Dermis blood vessel endothelial cell (primary cell): ENCODE data around the gene OLFML2A. TPM values are rescaled to one million over a fixed set of nuclear protein-coding genes. Genes with fewer than 3 reads are reported as not detected.
"Not testable (repeated sequence)": the region's sequence is repeated elsewhere in the genome, so short reads cannot be mapped to it uniquely, and the experiment has no call there.

Source experiments
- DNase-seq: peaks from one replicate; pipeline ENCODE4 v3.0.0; 2010
- total RNA-seq: library from RNA; depleted of rRNA; stranded (reverse); fragments of >200 nt; gene quantifications from 2 replicates; pipeline ENCODE4 v1.2.3, GENCODE V29; 2014

The OLFML2A gene
- 2.2 and 2.9 TPM in 2 replicates for total RNA-seq

DNA sequence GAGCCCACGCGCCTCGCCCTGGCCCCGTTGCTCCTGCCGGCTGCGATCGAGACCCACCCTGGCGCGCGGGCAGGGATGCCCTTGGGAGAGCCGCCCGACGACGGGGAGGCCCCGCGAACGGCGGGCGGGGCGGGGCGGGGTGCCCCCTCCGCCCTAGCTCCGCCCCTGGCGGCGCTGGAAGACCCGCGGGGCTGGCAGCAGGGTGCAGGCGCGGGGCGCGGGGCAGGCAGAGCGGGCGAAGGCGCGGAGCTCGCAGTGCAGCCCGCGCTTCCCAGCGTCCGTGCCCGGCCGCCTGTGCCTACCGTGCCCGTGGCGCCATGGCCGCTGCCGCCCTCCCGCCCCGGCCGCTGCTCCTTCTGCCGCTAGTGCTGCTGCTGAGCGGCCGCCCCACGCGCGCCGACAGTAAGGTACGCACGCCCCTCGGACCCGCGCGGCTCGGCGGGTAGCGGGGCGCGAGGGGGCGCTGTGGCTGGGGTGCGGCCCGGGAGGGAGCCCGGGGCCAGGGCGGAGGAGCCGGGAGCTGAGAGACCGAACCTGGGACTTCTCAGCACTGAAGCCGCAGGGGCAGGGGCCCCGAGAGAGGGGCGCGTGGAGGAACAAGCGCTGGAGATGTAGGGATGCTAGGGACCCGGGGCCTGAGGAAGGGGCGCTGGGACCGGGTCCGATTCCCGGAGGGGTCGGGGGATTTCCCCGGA is at the start of gene OLFML2A:
Gene OLFML2A (plus strand): TSS at position 180 of the 695 bp plus-strand sequence. CDS start 138 bp downstream, at position 318.
- peak; percentile 37 for DNase-seq

DNA sequence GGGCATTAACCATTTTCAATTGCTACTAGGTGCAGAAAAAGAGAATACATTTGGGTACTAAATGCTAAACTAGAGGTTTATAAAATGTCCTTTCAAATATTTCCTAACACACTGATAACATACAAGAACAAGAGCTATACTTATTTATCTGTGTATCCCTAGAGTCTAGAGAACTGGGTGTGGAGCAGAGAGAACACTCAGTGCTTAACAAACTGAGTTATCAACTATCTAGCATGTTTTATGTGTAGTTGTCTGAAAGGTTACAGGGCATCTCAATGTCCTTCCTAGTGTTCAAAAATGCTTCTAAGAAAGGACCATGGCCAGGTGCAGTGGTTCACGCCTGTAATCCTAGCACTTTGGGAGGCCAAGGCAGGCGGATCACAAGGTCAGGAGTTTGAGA is 46.2 kb upstream of the OLFML2A start:
- DNase-seq, result no peak

DNA sequence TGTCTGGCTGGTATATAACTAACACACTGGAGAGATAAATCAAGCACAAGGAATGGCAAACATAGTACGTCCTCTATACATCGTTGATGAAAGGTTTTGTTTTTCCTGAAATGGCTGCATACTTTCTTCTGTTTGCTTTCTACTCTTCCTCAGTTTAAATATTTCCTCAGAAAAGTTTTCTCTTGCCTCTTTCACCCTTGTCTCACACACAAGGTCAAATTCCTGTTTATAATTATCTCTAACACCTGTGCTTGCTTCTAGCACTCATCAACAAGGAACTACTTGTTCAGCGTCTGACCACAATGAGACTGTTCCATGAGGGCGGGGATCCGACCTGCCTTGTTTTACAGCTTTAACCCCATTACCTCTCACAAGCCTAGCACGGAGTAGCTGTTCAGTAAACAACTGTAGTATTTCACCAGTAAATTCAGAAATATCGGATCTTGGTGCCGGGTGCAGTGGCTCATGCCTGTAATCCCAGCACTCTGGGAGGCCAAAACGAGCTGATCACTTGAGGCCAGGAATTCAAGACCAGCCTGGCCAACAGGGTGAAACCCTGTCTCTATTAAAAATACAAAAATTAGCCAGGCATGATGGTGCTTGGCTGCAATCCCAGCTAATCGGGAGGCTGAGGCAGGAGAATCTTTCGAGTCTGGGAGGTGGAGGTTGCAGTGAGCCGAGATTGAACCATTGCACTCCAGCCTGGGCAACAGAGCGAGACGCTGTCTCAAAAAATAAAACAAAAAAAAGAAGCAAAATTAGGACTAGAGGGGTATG is 42.8 kb upstream of the OLFML2A start:
- DNase-seq, result no peak

DNA sequence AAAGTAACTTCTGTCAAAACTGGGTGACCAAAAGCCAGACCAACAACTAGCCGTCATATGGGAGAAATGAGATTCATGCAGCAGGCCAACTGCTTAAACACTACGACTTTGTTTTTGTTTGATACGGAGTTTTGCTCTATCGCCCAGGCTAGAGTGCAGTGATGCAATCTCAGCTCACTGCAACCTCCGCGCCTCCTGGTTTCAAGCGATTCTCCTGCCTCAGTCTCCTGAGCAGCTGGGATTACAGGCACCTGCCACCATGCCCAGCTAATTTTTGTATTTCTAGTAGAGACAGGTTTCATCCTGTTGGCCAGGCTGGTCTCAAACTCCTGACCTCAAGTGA is 42.2 kb upstream of the OLFML2A start:
- not testable (repeated sequence) for DNase-seq

DNA sequence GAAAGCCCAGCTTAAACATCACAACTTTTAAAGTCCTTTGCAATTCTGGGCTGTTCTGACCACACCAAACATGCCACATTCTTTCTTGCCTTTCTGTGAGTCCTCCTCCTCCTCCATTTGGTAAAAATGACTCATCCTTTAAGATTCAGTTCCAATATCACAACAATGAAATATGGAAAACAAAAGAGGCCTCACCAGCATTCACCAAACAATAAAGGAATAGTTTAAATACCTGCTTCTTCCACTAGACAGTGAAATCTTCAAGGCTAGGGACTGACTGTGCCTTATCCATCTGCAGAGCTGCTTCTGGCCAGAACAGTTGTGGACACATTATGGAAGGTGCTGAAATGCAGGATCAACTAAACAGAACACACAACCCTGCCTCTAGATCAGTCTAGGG is 41.8 kb upstream of the OLFML2A start:
- peak; percentile 50 for DNase-seq

DNA sequence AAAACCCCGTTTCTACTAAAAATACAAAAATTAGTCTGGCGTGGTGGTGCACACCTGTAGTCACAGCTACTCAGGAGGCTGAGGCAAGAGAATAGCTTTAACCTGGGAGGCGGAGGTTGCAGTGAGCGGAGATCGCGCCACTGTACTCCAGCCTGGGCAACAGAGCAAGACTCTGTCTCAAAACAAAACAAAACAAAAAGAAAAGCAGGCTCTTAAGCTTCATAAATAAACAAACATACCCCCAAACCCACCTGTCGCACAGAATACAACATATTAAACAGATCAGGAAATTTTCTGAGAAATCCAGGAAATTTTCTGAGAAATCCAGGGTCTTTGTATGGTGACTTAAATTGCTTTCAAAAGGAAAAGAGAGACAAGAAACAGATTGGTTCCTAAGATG is 38.9 kb upstream of the OLFML2A start:
- DNase-seq, result not testable (repeated sequence)

DNA sequence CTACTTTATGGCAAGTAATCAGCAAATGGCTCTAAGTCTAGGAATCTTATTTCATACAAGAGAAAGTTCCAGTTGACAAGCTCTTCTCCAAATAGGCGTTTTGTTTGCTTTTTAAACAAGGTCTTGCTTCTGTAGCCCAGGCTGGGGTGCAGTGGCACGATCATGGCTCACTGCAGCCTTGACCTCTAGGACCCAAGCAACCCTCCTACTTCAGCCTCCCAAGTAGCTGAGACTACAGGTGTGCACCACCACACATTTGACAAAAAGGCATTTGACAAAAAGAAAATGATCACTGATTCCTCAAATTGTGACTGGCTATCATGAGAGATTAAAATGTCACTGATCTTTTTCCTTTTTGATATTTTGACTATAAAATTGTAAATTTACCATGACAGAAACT is 37.6 kb upstream of the OLFML2A start:
- DNase-seq, result no peak

DNA sequence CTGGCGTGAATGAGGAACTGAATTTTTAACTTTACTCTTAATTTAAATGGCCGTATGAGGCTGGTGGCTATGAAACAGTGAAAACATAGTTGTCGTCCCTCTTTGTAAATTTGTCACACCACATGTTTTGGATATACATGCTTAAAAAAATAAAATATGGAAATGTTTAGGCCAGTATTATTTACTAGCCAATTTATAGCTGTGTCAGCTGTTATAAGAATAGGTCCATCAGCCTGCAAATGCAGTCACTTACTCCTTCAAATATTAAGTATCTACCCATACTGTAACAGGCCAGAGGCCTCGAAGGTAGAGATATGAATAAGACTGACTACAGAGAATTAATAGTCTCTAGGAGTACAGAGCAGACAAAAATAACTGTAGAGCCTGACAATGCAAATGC is 35.8 kb upstream of the OLFML2A start:
- no peak for DNase-seq

DNA sequence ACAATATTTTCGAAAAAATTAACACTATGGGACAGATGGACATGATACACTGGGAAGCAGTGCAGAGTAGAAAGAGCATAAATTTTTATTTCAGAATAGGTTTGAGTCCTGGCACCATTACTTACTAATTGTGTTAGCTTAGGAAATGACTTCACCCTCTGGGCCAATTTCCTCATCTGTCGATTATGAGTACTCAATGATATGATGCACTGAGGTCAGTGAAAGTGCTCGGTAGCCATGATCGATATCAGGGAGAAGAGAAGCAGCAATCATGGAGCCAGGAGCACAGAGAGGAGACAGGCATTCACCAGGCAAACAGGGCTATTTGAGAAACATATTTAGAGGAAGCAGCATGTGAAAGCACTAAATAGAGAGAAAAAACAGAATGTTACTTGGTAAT is 35.3 kb upstream of the OLFML2A start:
- DNase-seq, result peak; percentile 38

DNA sequence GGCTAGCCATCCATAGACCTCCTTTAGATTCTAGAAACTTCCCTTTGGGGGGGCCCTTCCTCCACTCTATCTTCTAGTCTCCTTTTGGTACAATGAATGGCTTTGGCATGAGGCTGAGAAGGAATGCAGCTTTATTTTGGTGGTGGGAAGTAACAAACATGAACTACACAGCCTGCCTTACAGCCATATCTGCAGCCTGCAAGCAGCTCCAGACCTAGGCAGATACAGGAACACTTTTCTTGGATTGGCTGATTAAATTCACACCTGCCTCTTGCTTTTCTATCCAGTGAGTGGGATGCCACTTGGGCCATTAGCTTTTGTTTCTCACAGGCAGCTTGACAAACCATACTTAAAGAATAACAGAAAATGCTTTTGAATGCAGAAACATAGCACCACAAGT is 34.0 kb upstream of the OLFML2A start:
- DNase-seq, result no peak

DNA sequence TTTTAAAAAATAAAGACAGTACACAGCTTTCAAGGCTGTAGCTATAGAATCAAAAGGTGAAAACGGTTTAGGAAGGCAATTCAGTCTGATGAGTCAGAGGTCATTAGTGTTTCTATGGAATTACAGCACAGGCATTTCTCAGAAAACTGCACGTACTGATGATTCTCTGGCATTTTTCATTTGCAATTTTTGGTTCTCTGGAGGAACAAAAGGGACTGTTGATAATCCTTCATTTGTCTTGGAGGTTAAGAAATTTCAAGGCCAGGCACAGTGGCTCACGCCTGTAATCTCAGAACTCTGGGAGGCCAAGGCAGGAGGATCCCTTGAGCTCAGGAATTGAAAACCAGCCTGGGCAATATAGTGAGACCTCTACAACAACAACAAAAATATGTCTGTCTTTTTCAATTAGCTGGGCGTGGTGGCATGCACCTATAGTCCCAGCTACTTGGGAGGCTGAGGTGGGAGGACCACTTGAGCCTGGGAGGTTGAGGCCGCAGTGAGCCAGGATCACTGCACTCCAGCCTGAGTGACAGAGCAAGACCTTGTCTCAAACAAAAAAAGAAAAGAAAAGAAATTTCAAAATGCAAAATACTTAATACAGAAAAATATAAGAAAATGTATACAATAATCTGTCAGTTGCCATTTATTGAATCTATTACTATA is 33.1 kb upstream of the OLFML2A start:
- DNase-seq, result no peak

DNA sequence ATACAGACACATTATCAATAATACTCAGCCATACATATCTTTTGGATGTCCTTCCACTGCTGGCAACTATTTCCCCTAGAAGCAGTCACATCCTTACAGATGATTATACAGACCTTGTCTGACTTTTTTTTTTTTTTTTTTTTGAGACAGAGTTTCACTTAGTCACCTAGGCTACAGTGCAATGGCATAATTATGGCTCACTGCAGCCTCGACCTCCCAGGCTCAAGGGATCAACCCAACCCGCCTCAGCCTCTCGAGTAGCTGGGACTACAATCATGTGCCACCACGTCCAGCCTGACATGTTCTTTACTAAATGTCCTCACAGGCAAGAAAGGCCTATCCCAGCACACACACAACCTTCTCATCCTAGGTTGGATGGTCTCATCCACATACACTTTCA is 29.9 kb upstream of the OLFML2A start:
- no peak for DNase-seq

DNA sequence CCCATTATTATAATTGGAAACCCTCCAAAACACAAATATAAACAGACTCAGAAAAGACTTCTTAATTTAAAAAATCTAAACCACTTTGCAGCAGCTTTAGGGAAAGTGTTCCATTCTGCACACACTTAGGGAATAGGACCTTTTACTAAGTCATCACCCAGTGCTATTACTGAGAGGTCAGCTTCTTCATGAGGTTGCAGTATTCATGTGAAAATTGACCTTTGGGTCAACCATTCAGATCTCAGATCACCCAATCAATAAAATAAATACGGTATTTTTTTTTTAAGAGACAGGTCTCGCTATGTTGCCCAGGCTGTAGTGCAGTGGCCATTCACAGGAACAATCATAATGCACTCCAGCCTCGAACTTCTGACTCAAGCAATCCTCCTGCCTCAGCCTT is 27.6 kb upstream of the OLFML2A start:
- DNase-seq, result no peak

DNA sequence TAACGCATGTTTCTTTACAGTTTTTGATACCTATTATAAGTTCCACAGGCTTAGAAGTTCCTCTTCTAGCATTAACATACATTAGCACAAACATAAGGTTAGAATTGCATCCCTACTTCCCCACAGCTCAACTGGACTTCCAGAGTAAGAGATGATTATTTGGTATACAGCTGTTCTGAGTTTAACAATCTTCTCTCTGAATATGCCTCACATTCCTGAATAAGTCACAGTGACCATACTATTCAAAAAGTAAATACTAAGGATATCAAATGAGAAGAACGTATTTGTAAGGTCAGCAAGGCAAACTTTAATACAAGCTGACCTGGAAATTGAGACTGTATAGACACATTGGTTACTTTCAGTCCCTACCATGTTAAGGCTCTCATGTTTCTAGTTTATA is 27.2 kb upstream of the OLFML2A start:
- no peak for DNase-seq

DNA sequence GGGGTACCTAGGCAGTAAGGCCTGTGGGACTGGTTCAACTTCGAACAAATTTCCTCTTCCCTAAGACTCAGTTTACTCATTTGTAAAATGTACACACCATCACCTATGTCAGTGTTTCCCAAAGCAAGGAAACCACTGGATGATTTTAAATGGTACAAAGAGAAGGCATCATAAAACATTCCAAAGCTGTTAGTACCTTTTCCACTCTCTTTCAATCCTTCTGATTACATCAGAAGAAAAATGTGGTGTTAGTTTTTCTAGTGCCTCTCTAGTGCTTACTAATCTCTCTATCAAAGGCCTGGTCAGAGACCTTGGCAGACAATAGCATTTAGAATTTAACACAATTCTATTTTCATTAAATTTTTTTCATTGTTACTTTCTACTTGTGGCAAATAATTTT is 24.0 kb upstream of the OLFML2A start:
- DNase-seq, result no peak

DNA sequence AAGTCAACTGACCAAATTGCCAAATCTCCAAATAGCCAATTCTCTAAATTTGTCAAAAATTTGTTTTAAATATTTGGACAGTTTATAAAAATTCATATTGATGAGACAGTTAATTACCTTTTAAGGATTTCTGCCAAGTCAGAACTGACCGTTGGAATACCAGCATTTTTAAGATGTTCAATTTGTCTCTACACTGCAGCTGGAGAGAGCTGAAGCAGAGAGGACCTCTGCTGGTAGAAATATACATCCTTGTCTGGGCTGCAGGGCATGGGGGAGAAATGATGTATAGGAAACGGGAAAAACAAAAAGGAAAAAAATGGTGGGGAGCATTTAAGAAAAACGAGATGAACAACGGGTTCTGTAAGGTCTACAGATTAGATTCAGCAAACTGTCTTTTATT is 22.6 kb upstream of the OLFML2A start:
- peak; percentile 36 for DNase-seq

DNA sequence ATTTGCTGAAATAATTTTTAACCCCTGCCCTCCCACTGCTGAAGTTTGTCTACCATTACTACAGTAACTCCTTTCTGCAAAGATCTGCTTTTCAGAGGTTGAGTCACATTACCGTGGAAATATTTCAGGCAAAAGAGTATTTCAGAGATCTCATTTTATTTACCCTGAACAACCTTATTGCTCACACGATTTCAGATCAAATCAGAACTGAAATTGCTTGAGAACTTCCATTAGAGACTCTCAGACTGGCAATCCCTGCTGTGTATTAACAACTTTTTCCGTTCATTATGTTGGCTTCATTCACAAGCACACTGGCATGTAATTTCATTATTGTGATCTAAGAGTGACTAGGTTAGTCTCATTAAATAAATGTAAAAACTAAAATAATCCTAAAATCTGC is 21.9 kb upstream of the OLFML2A start:
- no peak for DNase-seq

DNA sequence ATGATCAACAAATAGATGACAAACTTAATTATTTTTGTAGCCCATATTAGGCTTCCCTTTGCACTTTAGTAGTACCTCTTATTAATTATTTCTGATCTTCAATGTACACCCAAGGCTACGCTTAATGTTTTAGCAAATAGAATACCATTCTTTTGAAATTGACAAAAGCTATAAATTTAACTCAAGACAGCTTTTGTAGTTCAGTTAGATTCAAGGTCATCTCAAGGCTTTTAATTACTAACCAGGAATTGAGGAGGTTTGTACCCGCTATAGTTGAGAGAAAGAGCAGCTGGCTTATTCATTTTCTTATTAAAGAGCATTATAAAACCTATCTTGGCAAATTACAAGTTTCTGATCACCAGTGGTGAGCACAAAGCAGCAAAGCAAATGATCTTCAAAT is 20.9 kb upstream of the OLFML2A start:
- DNase-seq, result no peak

DNA sequence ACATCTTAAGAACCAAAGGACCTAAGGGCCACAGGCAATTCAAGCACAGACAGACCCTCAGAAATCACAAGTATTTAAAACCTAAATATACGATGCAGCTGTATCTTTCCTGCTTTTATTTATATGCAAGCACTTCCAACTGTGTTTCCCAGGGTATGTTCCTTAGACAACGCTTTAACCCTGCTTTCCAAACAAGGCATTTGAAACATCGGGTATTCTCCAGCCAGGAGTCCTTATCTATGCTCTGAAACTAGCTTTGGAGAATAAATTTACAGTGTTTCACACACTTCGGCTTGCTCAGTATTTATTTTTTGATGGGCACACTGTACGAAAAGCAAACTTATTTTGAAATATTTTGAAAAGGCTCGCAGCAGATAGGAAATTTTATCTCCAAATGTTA is 19.3 kb upstream of the OLFML2A start:
- DNase-seq, result no peak

DNA sequence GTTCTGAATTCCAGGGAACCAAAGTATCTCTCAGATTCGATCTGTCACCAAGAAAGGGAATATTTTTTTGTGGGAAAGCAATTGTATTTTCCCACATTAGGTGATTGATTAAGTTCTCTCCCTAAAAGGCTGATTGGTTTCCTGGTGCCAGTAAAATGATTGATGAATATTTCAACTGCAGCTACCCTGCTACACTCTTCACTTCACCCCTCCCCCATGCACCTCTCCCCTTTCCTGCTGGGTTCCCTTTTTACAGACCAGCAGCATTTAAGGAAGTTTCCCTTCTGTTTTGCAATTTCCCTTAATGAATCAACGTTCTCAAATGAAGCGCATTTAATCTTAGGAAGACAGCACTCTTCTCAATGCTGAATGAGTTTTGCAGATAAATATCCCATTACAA is 18.9 kb upstream of the OLFML2A start:
- no peak for DNase-seq

DNA sequence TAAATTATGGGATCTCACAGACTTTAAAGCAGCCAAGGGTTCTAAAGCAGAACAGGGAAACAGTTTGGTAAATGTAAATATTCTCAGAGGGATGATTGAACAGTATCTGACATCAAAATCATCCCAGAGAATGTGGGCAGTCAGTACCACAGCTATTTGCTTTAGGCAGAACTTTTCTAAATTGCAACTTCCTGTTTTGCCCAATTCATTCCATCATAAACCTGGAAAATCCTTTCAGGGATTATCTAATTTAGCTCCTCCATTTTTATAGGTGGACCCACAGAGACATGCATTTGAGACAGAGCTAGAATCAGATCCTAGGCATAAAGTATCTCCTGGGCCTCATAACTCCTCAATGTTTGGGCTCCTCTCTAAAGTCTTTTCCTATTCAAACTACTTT is 18.2 kb upstream of the OLFML2A start:
- no peak for DNase-seq

DNA sequence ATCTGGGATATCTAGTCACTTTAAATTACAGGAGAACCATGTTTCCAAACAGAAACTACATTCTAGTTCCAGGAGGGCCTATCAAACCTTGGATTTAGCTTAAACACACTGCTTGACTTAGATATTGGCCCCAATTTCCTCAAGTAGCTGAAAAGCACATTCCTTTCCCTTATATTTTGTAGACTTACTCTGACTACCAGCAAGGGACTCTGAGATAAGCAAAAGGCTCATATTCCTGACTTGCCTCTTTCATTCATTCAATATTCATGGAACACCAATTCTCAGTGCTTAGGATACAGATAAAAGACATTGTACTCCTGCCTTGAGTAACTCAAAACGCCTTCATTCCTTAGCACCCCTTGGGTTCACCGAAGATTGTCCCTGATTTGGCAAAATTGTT is 17.6 kb upstream of the OLFML2A start:
- no peak for DNase-seq

DNA sequence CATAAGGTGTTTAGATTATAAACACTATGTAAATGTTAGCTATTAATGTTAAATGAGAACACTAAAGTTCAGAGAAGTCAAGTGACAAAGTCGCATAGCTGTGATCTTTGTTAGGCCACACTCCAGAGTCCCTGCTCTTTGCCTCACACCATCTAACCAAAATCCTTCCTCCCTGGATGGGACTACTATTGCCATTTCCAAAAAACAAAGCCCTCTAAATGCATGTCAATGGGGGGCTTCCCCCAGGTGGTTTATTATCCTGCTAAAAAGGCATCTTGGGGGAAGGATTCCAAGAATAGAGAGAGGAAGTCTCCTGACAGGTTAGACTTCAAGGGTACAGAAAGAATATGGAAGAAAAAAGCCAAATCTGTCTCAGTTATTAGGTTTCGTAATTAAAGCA is 16.2 kb upstream of the OLFML2A start:
- DNase-seq, result no peak

DNA sequence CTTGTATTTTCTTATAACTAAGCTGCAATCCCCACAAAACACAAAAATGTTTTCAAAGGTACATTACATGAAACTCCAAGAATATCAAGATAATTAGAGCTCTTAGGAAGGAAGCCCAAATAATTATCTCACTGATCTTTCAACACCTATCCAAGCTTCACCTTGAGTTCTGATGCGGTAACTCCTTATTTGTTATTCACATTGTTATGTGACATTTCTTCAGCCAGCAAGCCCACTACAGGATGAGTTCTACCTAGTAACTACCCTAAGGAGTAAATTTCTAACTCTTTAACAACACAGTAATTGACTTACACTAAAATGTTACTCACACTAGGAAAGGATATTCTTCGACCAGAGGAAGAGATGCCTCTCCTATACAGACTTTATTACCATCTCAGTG is 15.7 kb upstream of the OLFML2A start:
- DNase-seq, result no peak
